WTC11 (cell line): ENCODE data around the gene CCDC61. TPM values are rescaled to one million over a fixed set of nuclear protein-coding genes. Genes with fewer than 3 reads are reported as not detected.

Source experiments
- ATAC-seq: fragments of 200-7000 bp; cut with Tn5 transposase; 2 replicates; pipeline ENCODE4 v1.10.0; 2021; ENCODE audit warnings: mild to moderate bottlenecking, moderate library complexity
- CTCF ChIA-PET: fragments of 300-600 bp; sonication (Branson Sonifier 250); formaldehyde crosslinking; loops from one replicate; lab custom pipeline; 2021; ENCODE audit warnings: antibody characterized with exemption; lab: Charles Lee
- POLR2A ChIA-PET: fragments of 350-600 bp; sonication (Branson Sonifier 250); formaldehyde crosslinking; loops from one replicate; lab custom pipeline; 2021; ENCODE audit warnings: antibody characterized with exemption; lab: Charles Lee
- DNase-seq: peaks from one replicate; pipeline ENCODE4 v3.0.0; 2021; ENCODE audit warnings: low spot score
- H3K27ac Mint-ChIP-seq: 2 replicates; pipeline ENCODE4 v1.8.0; 2021; ENCODE audit warnings: mixed read lengths
- H3K27me3 Mint-ChIP-seq: 2 replicates; pipeline ENCODE4 v1.8.0; 2021; ENCODE audit warnings: low read depth, mild to moderate bottlenecking, moderate library complexity, mixed read lengths
- H3K36me3 Mint-ChIP-seq: 2 replicates; pipeline ENCODE4 v1.8.0; 2021; ENCODE audit warnings: mixed read lengths
- H3K4me1 Mint-ChIP-seq: 2 replicates; pipeline ENCODE4 v1.8.0; 2022; ENCODE audit warnings: mixed read lengths
- H3K4me3 Mint-ChIP-seq: 2 replicates; pipeline ENCODE4 v1.8.0; 2021; ENCODE audit warnings: mild to moderate bottlenecking, moderate library complexity, mixed read lengths
- H3K9me3 Mint-ChIP-seq: 2 replicates; pipeline ENCODE4 v1.8.0; 2021; ENCODE audit warnings: mixed read lengths
- GRHL2 ChIP-seq: fragments of 250-450 bp; sonication (Bioruptor Pico); IDR thresholded peaks from 2 replicates; pipeline ENCODE4 v1.8.0; 2022; ENCODE audit warnings: mild to moderate bottlenecking, moderate library complexity; ENCODE audit not compliant: insufficient replicate concordance, severe bottlenecking
- GTF2I ChIP-seq: fragments of 250-450 bp; sonication (Bioruptor Pico); conservative IDR thresholded peaks from 2 replicates; pipeline ENCODE4 v1.4.0; 2021; ENCODE audit warnings: mild to moderate bottlenecking
- MLX ChIP-seq: sonication (generic); formaldehyde crosslinking; IDR thresholded peaks from 2 replicates; pipeline ENCODE4 v1.8.1; 2023; ENCODE audit warnings: mild to moderate bottlenecking, missing genetic modification reagents, moderate library complexity
- NFATC4 ChIP-seq: fragments of 250-450 bp; sonication (Bioruptor Pico); IDR thresholded peaks from 2 replicates; pipeline ENCODE4 v1.9.0; 2021; ENCODE audit warnings: mild to moderate bottlenecking
- NFE2L1 ChIP-seq: sonication (generic); formaldehyde crosslinking; IDR thresholded peaks from 2 replicates; pipeline ENCODE4 v1.8.1; 2023; ENCODE audit warnings: missing genetic modification reagents
- NR1H2 ChIP-seq: sonication (generic); formaldehyde crosslinking; IDR thresholded peaks from 2 replicates; pipeline ENCODE4 v1.9.0; 2021; ENCODE audit warnings: mild to moderate bottlenecking, moderate library complexity, missing genetic modification reagents
- PRDM15 ChIP-seq: sonication (generic); formaldehyde crosslinking; IDR thresholded peaks from 2 replicates; pipeline ENCODE4 v1.8.0; 2022; ENCODE audit warnings: missing genetic modification reagents
- PREB ChIP-seq: sonication (generic); formaldehyde crosslinking; IDR thresholded peaks from 2 replicates; pipeline ENCODE4 v1.8.1; 2022; ENCODE audit warnings: mild to moderate bottlenecking, missing genetic modification reagents, moderate library complexity, borderline replicate concordance
- PRRX2 ChIP-seq: fragments of 250-450 bp; sonication (Bioruptor Pico); IDR thresholded peaks from 2 replicates; pipeline ENCODE4 v1.8.0; 2021; ENCODE audit warnings: mild to moderate bottlenecking
- STAT6 ChIP-seq: sonication (generic); formaldehyde crosslinking; conservative IDR thresholded peaks from 2 replicates; pipeline ENCODE4 v1.8.1; 2023; ENCODE audit warnings: mild to moderate bottlenecking, low read depth, missing genetic modification reagents, moderate library complexity
- TCF7 ChIP-seq: sonication (generic); formaldehyde crosslinking; IDR thresholded peaks from 2 replicates; pipeline ENCODE4 v1.8.0; 2022; ENCODE audit warnings: mild to moderate bottlenecking, low read depth, missing genetic modification reagents, moderate library complexity
- TP53 ChIP-seq: sonication (generic); formaldehyde crosslinking; IDR thresholded peaks from 2 replicates; pipeline ENCODE4 v1.8.1; 2023; ENCODE audit warnings: mild to moderate bottlenecking, missing genetic modification reagents
- ZBTB43 ChIP-seq: sonication (generic); formaldehyde crosslinking; IDR thresholded peaks from 2 replicates; pipeline ENCODE4 v1.8.1; 2023; ENCODE audit warnings: mild to moderate bottlenecking, missing genetic modification reagents
- ZNF396 ChIP-seq: fragments of 250-450 bp; sonication (Bioruptor Pico); IDR thresholded peaks from 2 replicates; pipeline ENCODE4 v1.8.0; 2021; ENCODE audit warnings: mild to moderate bottlenecking, moderate library complexity, borderline replicate concordance
- ZNF532 ChIP-seq: fragments of 250-450 bp; sonication (Bioruptor Pico); IDR thresholded peaks from 2 replicates; pipeline ENCODE4 v1.9.0; 2021; ENCODE audit warnings: mild to moderate bottlenecking, borderline replicate concordance
- total RNA-seq: library from RNA; stranded (reverse); gene quantifications from 3 replicates; pipeline ENCODE4 v1.2.3, GENCODE V29; 2021

Gene CCDC61
- total RNA-seq, 1 experiment from 2014 or later: 33.7 TPM

- ATAC-seq (no peak), DNase-seq (no peak)
- ChIA-PET CTCF (interaction anchor here (0.7 kb wide), 1 partner anchor 53 kb away, joined by 3 read pairs; no protein-coding TSS in a partner anchor), POLR2A (no interaction called here)
- H3K4me1 Mint-ChIP-seq: peaks cover 17% of the 10 kb centered on the region
- peaks cover 4% of the 10 kb centered on the region; the same call in 1 of the 2 replicates for H3K36me3 Mint-ChIP-seq
- no peak overlapping the region for H3K4me3 Mint-ChIP-seq
- no peak overlapping the region for H3K27ac Mint-ChIP-seq
- H3K9me3 Mint-ChIP-seq: peaks cover 8% of the 10 kb centered on the region
- no peak for TF ChIP-seq PREB (CRISPR knock-in tag)
- no peak for TF ChIP-seq ZNF396 (CRISPR knock-in tag)
- TF ChIP-seq GRHL2 (CRISPR knock-in tag): no peak
- no peak for TF ChIP-seq STAT6 (CRISPR knock-in tag)
- no peak for TF ChIP-seq NFATC4 (CRISPR knock-in tag)
- TF ChIP-seq GTF2I (CRISPR knock-in tag): no peak
- TF ChIP-seq NR1H2 (CRISPR knock-in tag): no peak
- no peak for TF ChIP-seq NFE2L1 (CRISPR knock-in tag)
- TF ChIP-seq PRRX2 (CRISPR knock-in tag): no peak
- no peak for TF ChIP-seq ZNF532 (CRISPR knock-in tag)
- no peak for TF ChIP-seq TP53 (CRISPR knock-in tag)
- TF ChIP-seq TCF7: no peak
- TF ChIP-seq MLX (CRISPR knock-in tag): no peak
- peaks cover 74% of the 10 kb centered on the region for H3K27me3 Mint-ChIP-seq
These were observed 39.2 kb upstream of the CCDC61 start for GRCh38 chr19:45955905-45956608.

GRCh38 chr19:45958320-45958719 lies 36.9 kb upstream of the CCDC61 start:
- H3K27ac Mint-ChIP-seq: no peak overlapping the region
- H3K4me3 Mint-ChIP-seq: no peak overlapping the region
- peaks cover 6% of the 10 kb centered on the region; the same call in 1 of the 2 replicates for H3K36me3 Mint-ChIP-seq
- ChIA-PET CTCF (no interaction called here), POLR2A (no interaction called here)
- H3K4me1 Mint-ChIP-seq: peaks cover 15% of the 10 kb centered on the region
- ATAC-seq (no peak), DNase-seq (no peak)
- peaks cover 83% of the 10 kb centered on the region for H3K27me3 Mint-ChIP-seq
- peak; percentile 97; the same call in 1 of the 2 replicates for TF ChIP-seq ZBTB43 (CRISPR knock-in tag)
- TF ChIP-seq PRDM15 (CRISPR knock-in tag): no peak
- TF ChIP-seq MLX (CRISPR knock-in tag): no peak
- H3K9me3 Mint-ChIP-seq: peaks cover 6% of the 10 kb centered on the region
